Left lung (tissue), 10 donors: ENCODE measurements around the gene CDC6. TPM values are rescaled to one million over a fixed set of nuclear protein-coding genes. Genes with fewer than 3 reads are reported as not detected.

Source experiments
- ATAC-seq: fragments of 200-7000 bp; cut with Tn5 transposase; one replicate; pipeline ENCODE4 v1.9.1; 2020; ENCODE audit warnings: moderate library complexity
- DNase-seq, 4 donors: peaks; one replicate each; pipeline ENCODE4 v3.0.0-alpha.2; 2013 to 2020
- H3K27ac ChIP-seq, 2 donors: fragments of 200-600 bp; sonication (generic) in 1 of 2; one replicate each; pipeline versions ENCODE4 v1.5.0 to v1.8.0; 2020 to 2021
- H3K27me3 ChIP-seq, 2 donors: fragments of 200-600 bp; sonication (generic) in 1 of 2; one replicate each; pipeline versions ENCODE4 v1.5.0 to v1.8.0; 2020 to 2021
- H3K36me3 ChIP-seq, 2 donors: fragments of 200-600 bp; sonication (generic) in 1 of 2; one replicate each; pipeline versions ENCODE4 v1.5.0 to v1.8.0; 2020 to 2021
- H3K4me1 ChIP-seq, 2 donors: fragments of 200-600 bp; one replicate each; pipeline ENCODE4 v1.8.0; 2021
- H3K4me3 ChIP-seq, 2 donors: fragments of 200-600 bp; sonication (generic) in 1 of 2; one replicate each; pipeline versions ENCODE4 v1.5.0 to v1.8.0; 2020 to 2021; ENCODE audit warnings: mild to moderate bottlenecking in 1 of 2
- H3K9me3 ChIP-seq, 2 donors: fragments of 200-600 bp; sonication (generic) in 1 of 2; one replicate each; pipeline versions ENCODE4 v1.5.0 to v1.8.0; 2020 to 2021
- CTCF ChIP-seq, 2 donors: fragments of 200-600 bp; sonication (generic) in 1 of 2; IDR thresholded peaks; one replicate each; pipeline versions ENCODE4 v1.5.0 to v1.8.0; 2021; ENCODE audit warnings: antibody characterized with exemption in 2 of 2
- intact Hi-C, 2 donors: fragments of 100-400 bp; cut with DNase I; formaldehyde crosslinking; loops; one replicate each; pipeline versions ENCODE4 v1.11.2 to v1.14.2; 2022
- polyA plus RNA-seq, 6 donors: library from polyadenylated mRNA; unstranded; fragments of 120-200 nt; gene quantifications; one replicate each; pipeline ENCODE4 v1.2.1, GENCODE V29; 2013; ENCODE audit not compliant: insufficient read length in 6 of 6
- total RNA-seq, 2 donors: library from RNA; stranded (reverse); fragmentation: NEBNext Ultra II Directional; extraction: Animal tissue kit (Norgen Biotek cat#: 25700); gene quantifications; one replicate each; pipeline ENCODE4 v1.2.1, GENCODE V29; 2021
- donor health status: DM: no; HTN: yes; CAD: no.
- donor health status: DM: no; HTN: no; CAD: no.

The CDC6 gene
- total and polyA plus RNA-seq, 8 donors: 12.8 to 25.9 (median 20.3) TPM

DNA sequence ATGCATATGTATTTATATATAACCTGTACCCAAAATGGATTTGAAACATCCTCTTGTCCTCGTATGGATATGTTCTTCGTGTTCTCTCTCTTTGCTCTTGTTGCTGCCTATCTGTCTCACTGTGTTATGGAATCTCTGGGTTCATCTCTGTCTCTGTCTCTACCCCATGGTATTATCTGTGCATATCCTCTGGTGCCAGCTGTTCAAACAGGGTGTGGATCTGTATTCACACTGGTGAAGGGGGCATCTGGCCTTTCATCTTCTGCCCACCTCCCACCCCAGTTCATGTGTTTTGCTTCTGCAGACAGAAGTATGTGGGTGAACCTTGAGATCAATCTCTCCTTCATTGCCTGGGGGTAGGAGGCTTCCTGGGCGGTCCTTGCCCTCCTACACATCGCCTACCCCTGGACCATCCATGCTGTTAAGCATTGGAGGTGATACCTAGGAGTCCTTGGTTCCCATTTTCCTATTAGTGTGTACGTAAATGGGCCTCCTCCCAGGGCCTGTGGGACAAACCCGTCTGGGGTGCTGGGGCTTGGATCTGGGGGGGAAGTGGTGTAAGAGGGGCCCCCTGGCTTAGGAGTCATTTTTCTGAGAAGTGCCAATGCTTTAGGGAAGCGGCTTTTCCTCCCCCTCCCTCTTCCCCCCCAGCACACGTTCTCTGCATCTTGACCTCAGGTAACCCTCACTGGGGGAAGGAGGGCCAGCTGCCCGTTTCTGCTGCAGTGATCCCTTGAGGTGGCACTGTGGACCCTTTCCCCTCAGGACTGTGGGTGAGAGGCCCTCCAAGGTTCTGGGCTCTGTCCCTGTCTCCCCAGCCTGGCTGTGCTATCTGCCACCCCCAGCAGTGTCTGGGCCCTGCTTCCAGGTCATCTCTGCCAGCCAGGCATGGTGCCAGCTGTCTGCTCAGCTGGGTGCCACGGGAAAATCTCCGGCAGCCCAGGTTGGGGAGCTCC lies 42.4 kb downstream of the CDC6 start:
- H3K9me3 ChIP-seq: no peaks in the 10 kb centered on the region
- peak overlapping the region in 1 of 2 donors; percentile 36 for H3K4me3 ChIP-seq
- ATAC-seq: peak; percentile 25
- H3K36me3 ChIP-seq: peaks cover 0 to 14% of the 10 kb centered on the region in 2 donors
- intact Hi-C loops: no loop called here
- H3K27me3 ChIP-seq: no peaks in the 10 kb centered on the region
- no peak for TF ChIP-seq CTCF (IDR thresholded peaks at IDR 0.05)
- DNase-seq: peak in 2 of 4 donors; percentile 73 to 83
- peaks cover 84 to 100% of the 10 kb centered on the region in 2 donors for H3K4me1 ChIP-seq
- peak overlapping the region; percentile 86 to 100 for H3K27ac ChIP-seq

DNA sequence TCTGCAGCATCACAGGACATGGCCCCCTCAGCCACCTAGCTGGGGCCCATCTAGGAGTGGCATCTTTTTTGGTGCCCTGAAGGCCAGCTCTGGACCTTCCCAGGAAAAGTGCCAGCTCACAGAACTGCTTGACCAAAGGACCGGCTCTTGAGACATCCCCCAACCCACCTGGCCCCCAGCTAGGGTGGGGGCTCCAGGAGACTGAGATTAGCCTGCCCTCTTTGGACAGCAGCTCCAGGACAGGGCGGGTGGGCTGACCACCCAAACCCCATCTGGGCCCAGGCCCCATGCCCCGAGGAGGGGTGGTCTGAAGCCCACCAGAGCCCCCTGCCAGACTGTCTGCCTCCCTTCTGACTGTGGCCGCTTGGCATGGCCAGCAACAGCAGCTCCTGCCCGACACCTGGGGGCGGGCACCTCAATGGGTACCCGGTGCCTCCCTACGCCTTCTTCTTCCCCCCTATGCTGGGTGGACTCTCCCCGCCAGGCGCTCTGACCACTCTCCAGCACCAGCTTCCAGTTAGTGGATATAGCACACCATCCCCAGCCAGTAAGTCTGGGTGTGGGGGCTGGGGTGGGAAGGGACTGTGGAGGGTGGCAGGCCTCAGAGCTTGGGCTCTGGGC lies 43.3 kb downstream of the CDC6 start:
- no peaks in the 10 kb centered on the region for H3K27me3 ChIP-seq
- peak in 1 of 4 donors; percentile 73 for DNase-seq
- no peak for ATAC-seq
- peaks cover 0 to 14% of the 10 kb centered on the region in 2 donors for H3K36me3 ChIP-seq
- intact Hi-C loops: no loop called here
- peak overlapping the region; percentile 86 to 100 for H3K27ac ChIP-seq
- H3K4me1 ChIP-seq: peaks cover 84 to 100% of the 10 kb centered on the region in 2 donors
- TF ChIP-seq CTCF (IDR thresholded peaks at IDR 0.05): no peak
- H3K9me3 ChIP-seq: no peaks in the 10 kb centered on the region
- peak overlapping the region in 1 of 2 donors; percentile 36 for H3K4me3 ChIP-seq

DNA sequence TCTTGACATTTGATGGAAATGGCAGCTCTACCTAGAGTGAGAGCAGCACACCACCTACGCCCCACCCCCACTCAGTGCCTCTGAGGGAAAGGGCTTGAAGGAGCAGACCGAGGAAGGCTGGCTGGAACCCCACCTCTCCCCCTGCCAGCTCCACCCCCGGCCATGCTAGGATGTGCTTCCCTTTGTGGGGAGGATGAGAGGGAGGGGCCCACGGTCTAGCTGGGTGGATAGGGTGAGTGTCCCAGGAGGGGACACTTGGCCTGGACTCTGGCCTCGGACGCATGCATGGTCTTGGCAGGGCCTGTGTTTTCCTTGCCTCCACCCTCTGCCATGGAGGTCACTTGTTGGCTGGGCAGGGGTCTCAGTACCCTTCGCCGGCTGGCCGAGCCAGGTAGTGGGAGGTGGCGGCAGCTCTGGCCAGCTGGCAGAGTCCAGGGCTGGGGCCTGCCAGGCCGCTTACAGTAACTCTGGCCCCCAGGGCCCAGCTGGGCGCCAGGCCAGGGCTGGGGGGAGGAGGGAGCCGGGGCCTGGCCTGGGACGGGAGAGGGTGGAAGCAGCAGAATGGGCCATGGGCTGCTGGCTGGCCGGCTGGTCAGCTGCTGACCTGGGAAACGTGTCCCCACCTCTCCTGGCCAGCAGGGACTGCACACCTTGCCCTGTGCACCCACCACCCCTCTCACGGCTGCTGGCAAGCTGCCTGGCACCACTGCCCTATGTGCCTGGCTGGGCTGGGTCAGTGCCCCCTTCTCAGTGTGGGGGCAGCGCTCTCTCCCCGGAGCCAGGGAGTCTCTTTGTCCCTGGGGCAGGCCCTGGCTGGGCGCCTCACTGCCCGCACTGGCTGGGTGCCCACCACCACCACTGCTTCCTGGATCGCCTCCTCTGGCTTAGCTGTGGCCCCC lies 44.3 kb downstream of the CDC6 start:
- intact Hi-C loops: no loop called here
- H3K4me3 ChIP-seq: peak overlapping the region; percentile 1 to 36

DNA sequence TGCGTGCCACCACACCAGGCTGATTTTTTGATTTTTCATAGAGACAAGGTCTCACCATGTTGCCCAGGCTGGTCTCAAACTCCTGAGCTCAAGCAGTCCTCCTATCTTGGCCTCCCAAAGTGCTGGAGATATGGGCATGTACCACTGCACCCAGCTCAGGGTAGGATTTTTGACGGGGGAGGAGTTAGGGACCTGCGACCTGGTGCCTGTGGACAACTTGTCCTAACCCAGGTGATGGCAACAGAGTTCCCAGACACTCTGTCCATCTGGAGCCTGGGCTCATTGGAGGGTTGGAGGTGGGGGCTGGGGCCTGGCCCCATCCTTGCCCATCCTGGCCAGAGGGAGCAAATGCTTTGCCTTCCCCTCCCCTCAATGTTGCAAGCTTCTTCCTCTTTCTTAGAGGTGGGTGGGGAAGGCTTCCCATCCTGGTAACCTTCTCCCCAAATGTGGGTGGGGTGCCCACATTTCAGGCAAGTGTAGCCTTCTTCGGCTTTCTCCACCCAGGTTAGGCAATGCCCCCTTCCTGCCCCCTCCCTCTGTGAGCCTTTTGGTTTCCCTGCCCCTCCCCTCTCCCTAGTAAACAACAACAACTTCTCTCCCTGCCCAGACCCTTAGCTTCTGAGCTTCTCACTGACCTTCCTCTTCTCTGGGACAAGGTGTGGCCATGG lies 46.2 kb downstream of the CDC6 start:
- DNase-seq (peak in 1 of 4 donors; percentile 78), ATAC-seq (no peak)
- Histone ChIP-seq H3K9me3 (no peaks in the 10 kb centered on the region), H3K27ac (peak overlapping the region; percentile 86 to 100), H3K36me3 (peaks cover 0 to 20% of the 10 kb centered on the region in 2 donors), H3K27me3 (no peaks in the 10 kb centered on the region), H3K4me3 (peak overlapping the region in 1 of 2 donors; percentile 13), H3K4me1 (peaks cover 62 to 100% of the 10 kb centered on the region in 2 donors)
- no peak for TF ChIP-seq CTCF (IDR thresholded peaks at IDR 0.05)
- intact Hi-C loops: no loop called here

More for the DNA sequence above, 44.3 kb downstream of the CDC6 start:
- peak overlapping the region; percentile 86 to 100 for H3K27ac ChIP-seq
- H3K9me3 ChIP-seq: no peaks in the 10 kb centered on the region
- H3K36me3 ChIP-seq: peaks cover 0 to 15% of the 10 kb centered on the region in 2 donors
- ATAC-seq (peak; percentile 78), DNase-seq (peak in 3 of 4 donors; percentile 87 to 93 (median 92))
- H3K27me3 ChIP-seq: no peaks in the 10 kb centered on the region
- no peak for TF ChIP-seq CTCF (IDR thresholded peaks at IDR 0.05)
- peaks cover 75 to 100% of the 10 kb centered on the region in 2 donors for H3K4me1 ChIP-seq
